GM19438 (cell line): ENCODE measurements around the gene CCDC12.

Experiments used
- ATAC-seq: cut with Tn5 transposase; IDR thresholded peaks from one replicate; pipeline ENCODE4 v1.9.1; 2021; ENCODE audit warnings: low read depth; ENCODE audit not compliant: unreplicated experiment

CCDC12 gene

GRCh38 chr3:47008234-47008796 is 31.8 kb upstream of the CCDC12 start:
- no peak for ATAC-seq

GRCh38 chr3:47007482-47008233 is 31.1 kb upstream of the CCDC12 start:
- ATAC-seq = no peak

GRCh38 chr3:47007001-47007400 is 30.5 kb upstream of the CCDC12 start:
- ATAC-seq = no peak

GRCh38 chr3:47006145-47006651 is 29.7 kb upstream of the CCDC12 start:
- no peak for ATAC-seq

- ATAC-seq = no peak
Measured at GRCh38 chr3:47005212-47006144, 28.9 kb upstream of the CCDC12 start.

GRCh38 chr3:47004369-47005211 is 28.0 kb upstream of the CCDC12 start:
- no peak for ATAC-seq

GRCh38 chr3:47003461-47004368 is 27.2 kb upstream of the CCDC12 start:
- no peak for ATAC-seq

- ATAC-seq = no peak
Measured at GRCh38 chr3:47003056-47003410, 26.5 kb upstream of the CCDC12 start.

GRCh38 chr3:47002171-47003055 is 25.9 kb upstream of the CCDC12 start:
- ATAC-seq = no peak

GRCh38 chr3:47001731-47002170 is 25.2 kb upstream of the CCDC12 start:
- ATAC-seq = no peak

GRCh38 chr3:47000922-47001730 is 24.6 kb upstream of the CCDC12 start:
- no peak for ATAC-seq

- no peak for ATAC-seq
Measured at GRCh38 chr3:47000198-47000815, 23.8 kb upstream of the CCDC12 start.

GRCh38 chr3:46999516-47000197 is 23.1 kb upstream of the CCDC12 start:
- ATAC-seq = no peak

- no peak for ATAC-seq
Measured at GRCh38 chr3:46998852-46999515, 22.4 kb upstream of the CCDC12 start.

GRCh38 chr3:46998121-46998851 is 21.7 kb upstream of the CCDC12 start:
- no peak for ATAC-seq
